ENCODE measurements around the gene FBRSL1.

Gene FBRSL1

DNA sequence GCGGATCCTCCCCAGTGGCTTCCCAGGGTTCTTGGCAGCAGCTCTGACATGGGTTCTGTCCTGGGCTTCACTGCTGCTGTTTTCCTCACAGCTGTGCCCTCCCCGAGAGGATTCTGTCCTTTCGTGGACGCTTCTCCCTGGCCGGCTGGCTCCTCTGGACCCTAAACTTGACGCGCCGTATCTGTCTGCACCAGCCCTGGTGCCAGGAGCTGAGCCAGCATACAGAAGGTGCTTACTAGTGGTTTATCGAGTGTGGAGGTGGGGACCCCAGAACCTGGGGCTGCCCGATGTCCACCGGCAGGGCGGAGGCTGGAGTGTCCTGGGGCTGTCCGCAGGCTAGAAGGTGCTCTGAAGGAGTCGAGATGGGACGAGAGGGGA lies 17.2 kb downstream of the FBRSL1 start:
- H3K4me3 ChIP-seq (replicated peaks in 1 of 2; ENCODE audit: low read depth in 2 of 2, low read length in 2 of 2), result peak overlapping the region; percentile 18 to 19

DNA sequence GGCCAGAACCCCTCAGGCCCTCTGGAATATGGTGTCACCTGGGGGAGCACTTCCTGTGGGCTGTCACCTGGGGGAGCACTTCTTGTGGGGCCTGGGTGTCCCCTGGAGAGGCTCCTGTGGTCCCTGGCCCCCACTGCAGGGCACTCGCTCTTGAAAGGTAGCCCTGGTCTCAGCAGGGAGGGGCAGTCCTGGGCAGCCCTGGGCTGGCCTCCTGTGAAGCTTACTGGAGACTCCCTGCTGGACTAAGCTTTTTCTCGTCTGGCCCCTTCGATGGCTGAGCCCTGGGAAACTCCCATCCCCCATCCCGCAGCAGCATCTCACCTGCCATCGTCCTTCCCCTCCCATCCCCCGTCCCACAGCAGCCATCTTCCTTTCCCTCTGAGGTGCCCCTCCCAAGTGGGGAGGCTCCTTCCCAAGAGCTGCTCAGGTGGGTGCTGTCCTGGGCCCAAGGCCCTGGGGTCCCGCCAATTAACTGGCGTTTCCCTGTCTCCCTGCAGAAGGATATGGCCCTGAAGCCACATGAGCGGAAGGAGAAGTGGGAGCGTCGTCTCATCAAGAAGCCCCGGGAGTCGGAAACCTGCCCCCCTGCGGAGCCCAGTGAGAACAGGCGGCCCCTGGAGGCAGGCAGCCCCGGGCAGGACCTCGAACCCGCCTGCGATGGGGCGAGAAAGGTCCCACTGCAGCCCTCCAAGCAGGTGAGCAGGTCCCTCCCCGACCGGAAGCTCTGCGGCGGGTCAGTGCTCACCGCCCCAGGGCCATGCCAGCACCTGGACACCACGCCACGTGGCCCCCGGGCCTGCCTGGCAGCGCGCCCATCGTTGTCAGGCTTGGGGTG lies 17.9 kb downstream of the FBRSL1 start:
- no peak overlapping the region for H3K4me3 ChIP-seq (replicated peaks in 1 of 2; ENCODE audit: low read depth in 2 of 2, low read length in 2 of 2)
- TF ChIP-seq, protein P1, sequence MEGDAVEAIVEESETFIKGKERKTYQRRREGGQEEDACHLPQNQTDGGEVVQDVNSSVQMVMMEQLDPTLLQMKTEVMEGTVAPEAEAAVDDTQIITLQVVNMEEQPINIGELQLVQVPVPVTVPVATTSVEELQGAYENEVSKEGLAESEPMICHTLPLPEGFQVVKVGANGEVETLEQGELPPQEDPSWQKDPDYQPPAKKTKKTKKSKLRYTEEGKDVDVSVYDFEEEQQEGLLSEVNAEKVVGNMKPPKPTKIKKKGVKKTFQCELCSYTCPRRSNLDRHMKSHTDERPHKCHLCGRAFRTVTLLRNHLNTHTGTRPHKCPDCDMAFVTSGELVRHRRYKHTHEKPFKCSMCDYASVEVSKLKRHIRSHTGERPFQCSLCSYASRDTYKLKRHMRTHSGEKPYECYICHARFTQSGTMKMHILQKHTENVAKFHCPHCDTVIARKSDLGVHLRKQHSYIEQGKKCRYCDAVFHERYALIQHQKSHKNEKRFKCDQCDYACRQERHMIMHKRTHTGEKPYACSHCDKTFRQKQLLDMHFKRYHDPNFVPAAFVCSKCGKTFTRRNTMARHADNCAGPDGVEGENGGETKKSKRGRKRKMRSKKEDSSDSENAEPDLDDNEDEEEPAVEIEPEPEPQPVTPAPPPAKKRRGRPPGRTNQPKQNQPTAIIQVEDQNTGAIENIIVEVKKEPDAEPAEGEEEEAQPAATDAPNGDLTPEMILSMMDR (IDR thresholded peaks at IDR 0.05; ENCODE audit: low read depth, low read length), result no peak
- DNase-seq (ENCODE audit: low read depth in 2 of 2), result no peak

More for the DNA sequence above, 17.2 kb downstream of the FBRSL1 start:
- TF ChIP-seq, protein P1 (IDR thresholded peaks at IDR 0.05; ENCODE audit: low read depth, low read length), result no peak
- no peak for DNase-seq (ENCODE audit: low read depth in 2 of 2)

DNA sequence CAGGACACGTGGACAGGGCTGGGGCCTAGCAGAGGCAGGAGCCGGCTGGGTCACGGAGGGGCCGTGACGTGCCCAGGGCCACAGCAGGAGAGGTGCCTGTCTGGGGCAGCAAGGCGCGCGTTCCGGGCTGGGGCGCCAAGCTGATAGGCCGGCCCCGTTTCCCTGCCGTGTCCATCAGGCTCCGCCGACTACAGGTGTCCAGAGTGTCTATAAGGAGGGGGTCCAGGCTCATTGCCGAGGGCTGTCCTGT lies 18.5 kb downstream of the FBRSL1 start:
- H3K4me3 ChIP-seq (replicated peaks in 1 of 2; ENCODE audit: low read depth in 2 of 2, low read length in 2 of 2), result no peak overlapping the region
- DNase-seq (ENCODE audit: low read depth in 2 of 2), result no peak
- TF ChIP-seq, protein P1 (IDR thresholded peaks at IDR 0.05; ENCODE audit: low read depth, low read length), result no peak

DNA sequence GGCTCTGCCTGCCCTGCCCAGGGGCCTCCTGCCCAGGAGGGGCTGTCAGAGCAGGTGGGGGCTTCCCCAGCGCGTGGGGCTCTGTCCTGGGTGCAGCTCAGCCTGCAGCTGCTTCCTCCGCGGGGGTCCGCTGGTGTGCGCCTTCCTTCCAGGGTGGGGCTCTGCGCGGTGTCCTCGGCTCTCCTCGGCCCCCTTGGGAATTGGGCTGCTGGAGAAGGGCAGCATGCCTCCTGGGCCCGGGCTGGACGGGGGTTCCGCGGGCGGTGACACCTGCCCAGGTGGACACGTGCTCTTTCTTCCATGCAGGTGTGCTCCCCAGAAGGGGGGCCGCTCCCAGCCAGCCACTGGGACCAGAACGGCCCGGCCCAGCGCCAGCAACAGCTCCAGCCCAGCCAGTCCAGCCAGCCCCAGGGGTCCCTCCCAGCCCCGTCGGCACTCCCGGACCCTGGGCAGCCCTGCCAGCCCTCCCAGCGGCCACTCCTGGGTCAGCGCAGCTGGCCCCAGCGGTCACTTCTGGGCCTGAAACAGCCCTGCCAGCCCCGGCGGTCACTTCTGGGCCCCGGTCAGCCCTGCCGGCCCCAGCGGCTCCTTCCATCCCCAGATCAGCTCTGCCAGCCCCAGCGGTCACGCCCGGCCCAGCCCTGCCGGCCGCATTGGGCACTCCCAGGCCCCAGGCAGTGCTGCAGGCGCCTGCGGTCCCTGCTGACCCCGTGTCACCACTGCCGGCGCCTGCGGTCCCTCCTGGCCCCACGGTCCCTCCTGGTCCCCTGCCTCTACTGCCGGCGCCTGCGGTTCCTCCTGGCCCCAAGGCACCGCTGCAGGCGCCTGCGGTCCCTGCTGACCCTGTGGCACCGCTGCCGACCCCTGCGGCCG lies 19.1 kb downstream of the FBRSL1 start:
- TF ChIP-seq, protein P1 (IDR thresholded peaks at IDR 0.05; ENCODE audit: low read depth, low read length), result no peak

DNA sequence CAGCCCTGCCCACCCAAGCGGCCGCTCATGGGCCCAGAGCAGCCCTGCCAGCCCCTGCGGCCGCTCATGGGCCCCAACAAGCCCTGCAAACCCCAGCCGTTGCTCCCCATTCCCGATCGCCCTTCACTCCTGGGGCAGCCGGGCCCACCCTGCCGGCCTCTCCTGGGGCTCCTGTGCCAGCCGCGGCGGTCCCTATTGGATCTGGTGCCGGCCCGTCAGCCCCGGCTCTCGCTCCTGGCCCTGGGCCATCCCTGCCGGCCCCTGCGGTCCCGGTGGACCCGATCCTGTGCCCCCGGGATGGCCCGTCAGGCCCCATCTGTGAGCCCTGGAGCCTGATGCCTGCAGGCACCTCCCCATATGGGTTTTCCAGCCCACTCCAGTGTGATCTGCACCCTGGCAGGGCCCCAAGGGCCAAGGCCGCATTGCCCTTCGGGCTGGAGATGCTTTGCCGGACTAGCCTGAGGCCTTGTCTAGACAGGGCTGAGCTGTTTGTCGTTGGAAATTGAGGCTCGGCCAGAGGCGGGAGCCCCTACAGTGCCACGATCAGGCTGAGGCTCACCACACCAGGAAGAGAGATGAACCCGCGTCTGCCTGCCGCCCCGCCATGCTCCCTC lies 20.3 kb downstream of the FBRSL1 start:
- TF ChIP-seq, protein P1 (IDR thresholded peaks at IDR 0.05; ENCODE audit: low read depth, low read length), result no peak
- H3K4me3 ChIP-seq (replicated peaks in 1 of 2; ENCODE audit: low read depth in 2 of 2, low read length in 2 of 2), result no peak overlapping the region
- no peak for DNase-seq (ENCODE audit: low read depth in 2 of 2)

More for the DNA sequence above, 19.1 kb downstream of the FBRSL1 start:
- DNase-seq (ENCODE audit: low read depth in 2 of 2), result no peak
- no peak overlapping the region for H3K4me3 ChIP-seq (replicated peaks in 1 of 2; ENCODE audit: low read depth in 2 of 2, low read length in 2 of 2)

DNA sequence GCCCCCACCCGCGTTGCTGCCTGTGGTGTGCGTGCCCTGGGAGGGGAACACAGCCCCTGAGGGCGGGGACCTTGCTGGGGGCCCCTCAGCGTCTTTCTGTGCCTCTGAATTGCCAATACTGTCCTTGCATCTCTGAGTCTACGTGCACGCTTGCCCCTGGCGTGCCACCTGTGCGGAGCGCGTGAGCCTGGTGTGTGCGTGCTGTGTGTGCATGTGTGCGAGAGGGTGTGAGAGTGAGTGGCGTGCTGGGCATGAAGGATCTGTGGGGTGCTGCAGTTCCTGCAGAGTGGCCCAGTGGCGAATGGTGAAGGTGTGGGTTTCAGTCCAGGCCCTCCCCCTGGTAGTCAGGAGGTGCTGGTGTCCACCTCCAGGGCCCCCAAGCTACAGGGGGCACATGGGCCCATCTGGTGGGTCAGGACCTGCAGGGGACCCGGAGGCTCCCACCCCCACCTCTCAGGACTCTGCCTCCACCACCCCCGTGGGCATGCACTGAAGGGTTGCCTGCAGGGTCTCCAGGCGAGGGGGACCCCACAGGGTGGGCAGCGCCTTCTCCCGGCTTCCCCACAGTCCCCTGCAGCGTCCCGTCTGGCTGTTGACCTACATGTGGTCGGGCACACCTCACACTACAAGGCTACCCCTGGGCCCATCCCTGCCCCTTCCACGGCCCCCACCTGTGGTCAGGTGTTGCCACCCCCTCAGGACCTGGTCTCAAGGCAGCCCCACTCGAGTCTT lies 21.0 kb downstream of the FBRSL1 start:
- TF ChIP-seq, protein P1 (IDR thresholded peaks at IDR 0.05; ENCODE audit: low read depth, low read length), result no peak
- no peak for DNase-seq (ENCODE audit: low read depth in 2 of 2)

More for the DNA sequence above, 21.0 kb downstream of the FBRSL1 start:
- no peak overlapping the region for H3K4me3 ChIP-seq (replicated peaks in 1 of 2; ENCODE audit: low read depth in 2 of 2, low read length in 2 of 2)

Data from cardiac fibroblast (primary cell).